Measurements from ENCODE around the gene TLR1. TPM values are rescaled to one million over a fixed set of nuclear protein-coding genes. Genes with fewer than 3 reads are reported as not detected.
"Not testable (repeated sequence)": the region's sequence is repeated elsewhere in the genome, so short reads cannot be mapped to it uniquely, and the experiment has no call there.

The TLR1 gene
- polyA plus RNA-seq, 1 experiment: 0.05 TPM

DNA sequence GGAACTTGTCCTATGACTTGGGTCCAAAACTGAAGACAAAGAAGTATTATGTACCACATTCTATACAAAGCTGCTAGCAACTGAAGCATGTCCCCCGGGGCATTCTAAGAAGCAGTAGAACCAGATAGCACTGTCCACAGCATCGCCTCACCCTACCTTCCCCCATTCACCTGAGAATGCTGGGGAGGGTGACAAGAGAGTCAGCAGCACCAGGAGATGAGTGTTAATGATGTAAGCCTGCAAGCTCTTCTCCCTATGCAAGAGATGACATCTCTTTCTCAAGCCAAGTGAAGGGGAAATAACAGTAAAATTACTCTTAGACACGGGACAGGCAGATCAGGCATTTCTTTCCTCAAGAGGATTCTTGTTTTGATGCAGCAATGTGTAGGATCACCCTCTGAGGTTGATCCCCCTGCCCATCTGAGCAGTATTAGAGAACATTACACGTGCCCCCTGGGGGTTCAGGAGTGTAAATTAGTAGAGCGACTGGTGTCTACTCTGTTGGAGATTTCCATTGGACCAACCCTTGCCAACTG, 13.9 kb upstream of the TLR1 start:
- TF ChIP-seq, protein P1, sequence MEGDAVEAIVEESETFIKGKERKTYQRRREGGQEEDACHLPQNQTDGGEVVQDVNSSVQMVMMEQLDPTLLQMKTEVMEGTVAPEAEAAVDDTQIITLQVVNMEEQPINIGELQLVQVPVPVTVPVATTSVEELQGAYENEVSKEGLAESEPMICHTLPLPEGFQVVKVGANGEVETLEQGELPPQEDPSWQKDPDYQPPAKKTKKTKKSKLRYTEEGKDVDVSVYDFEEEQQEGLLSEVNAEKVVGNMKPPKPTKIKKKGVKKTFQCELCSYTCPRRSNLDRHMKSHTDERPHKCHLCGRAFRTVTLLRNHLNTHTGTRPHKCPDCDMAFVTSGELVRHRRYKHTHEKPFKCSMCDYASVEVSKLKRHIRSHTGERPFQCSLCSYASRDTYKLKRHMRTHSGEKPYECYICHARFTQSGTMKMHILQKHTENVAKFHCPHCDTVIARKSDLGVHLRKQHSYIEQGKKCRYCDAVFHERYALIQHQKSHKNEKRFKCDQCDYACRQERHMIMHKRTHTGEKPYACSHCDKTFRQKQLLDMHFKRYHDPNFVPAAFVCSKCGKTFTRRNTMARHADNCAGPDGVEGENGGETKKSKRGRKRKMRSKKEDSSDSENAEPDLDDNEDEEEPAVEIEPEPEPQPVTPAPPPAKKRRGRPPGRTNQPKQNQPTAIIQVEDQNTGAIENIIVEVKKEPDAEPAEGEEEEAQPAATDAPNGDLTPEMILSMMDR (IDR thresholded peaks at IDR 0.05; ENCODE audit: insufficient read depth, low read depth, low read length): no peak
- no peaks in the 10 kb centered on the region for H3K36me3 ChIP-seq (ENCODE audit: control insufficient read depth, insufficient read depth, low read length)
- H3K4me3 ChIP-seq (ENCODE audit: low read depth, low read length): no peak overlapping the region
- POLR2A ChIA-PET: no interaction called here
- CTCF ChIA-PET: interaction anchor here (0.8 kb wide), 1 partner anchor 13 kb away, joined by 3 read pairs; no protein-coding TSS in a partner anchor
- no peak for DNase-seq (ENCODE audit: low read depth)
- H3K27me3 ChIP-seq (ENCODE audit: control insufficient read depth, insufficient read depth, low read length): peaks cover 10% of the 10 kb centered on the region

DNA sequence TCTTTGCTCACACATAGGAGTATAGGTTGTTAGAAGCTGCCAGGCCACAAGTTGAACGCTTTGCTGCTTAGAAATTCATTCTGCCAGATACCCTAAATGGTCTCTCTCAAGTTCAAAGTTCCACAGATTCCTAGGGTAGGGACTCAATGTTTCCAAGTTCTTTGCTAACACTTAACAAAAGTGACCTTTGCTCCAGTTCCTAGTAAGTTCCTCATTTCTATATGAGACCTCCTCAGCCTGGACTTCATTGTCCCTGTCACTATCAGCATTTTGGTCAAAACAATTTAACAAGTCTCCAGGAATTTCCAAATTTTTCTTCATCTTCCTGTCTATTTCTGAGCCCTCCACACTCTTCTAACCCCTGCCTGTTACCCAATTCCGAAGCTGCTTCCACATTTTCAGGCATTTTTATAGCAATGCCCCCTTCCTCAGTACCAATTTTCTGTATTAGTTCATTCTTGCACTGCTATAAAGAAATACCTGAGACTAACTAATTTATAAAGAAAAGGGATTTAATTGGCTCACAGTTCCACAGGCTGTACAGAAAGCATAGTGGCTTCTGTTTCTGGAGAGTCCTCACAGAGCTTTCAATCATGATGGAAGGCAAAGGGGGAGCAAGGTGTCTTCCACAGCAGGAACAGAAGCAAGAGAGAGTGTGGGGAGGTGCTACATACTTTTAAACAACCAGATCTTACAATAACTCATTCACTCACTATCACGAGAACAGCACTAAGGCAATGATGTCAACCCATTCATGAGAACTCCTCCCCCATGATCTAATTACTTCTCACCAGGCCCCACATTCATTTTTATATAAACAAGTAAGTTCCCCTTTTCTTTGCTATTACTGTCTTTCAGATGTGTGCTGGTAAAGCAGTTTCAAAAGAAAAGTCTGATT, 11.5 kb upstream of the TLR1 start:
- no peaks in the 10 kb centered on the region for H3K36me3 ChIP-seq (ENCODE audit: control insufficient read depth, insufficient read depth, low read length)
- H3K4me3 ChIP-seq (ENCODE audit: low read depth, low read length): no peak overlapping the region
- CTCF ChIA-PET: interaction anchor here (0.8 to 1.2 kb wide), 2 partner anchors 10 to 12 kb away, joined by 3 to 6 read pairs; partner anchors contain the start of gene TLR1
- POLR2A ChIA-PET: no interaction called here
- no peak for DNase-seq (ENCODE audit: low read depth)
- TF ChIP-seq, protein P1 (IDR thresholded peaks at IDR 0.05; ENCODE audit: insufficient read depth, low read depth, low read length): no peak
- H3K27me3 ChIP-seq (ENCODE audit: control insufficient read depth, insufficient read depth, low read length): peaks cover 11% of the 10 kb centered on the region

GRCh38 chr4:38814386-38814785, 9.8 kb upstream of the TLR1 start:
- H3K36me3 ChIP-seq (ENCODE audit: control insufficient read depth, insufficient read depth, low read length): no peaks in the 10 kb centered on the region
- DNase-seq (ENCODE audit: low read depth): no peak
- TF ChIP-seq, protein P1 (IDR thresholded peaks at IDR 0.05; ENCODE audit: insufficient read depth, low read depth, low read length): no peak
- ChIA-PET POLR2A (no interaction called here), CTCF (no interaction called here)
- H3K4me3 ChIP-seq (ENCODE audit: low read depth, low read length): no peak overlapping the region
- peaks cover 9% of the 10 kb centered on the region for H3K27me3 ChIP-seq (ENCODE audit: control insufficient read depth, insufficient read depth, low read length)

DNA sequence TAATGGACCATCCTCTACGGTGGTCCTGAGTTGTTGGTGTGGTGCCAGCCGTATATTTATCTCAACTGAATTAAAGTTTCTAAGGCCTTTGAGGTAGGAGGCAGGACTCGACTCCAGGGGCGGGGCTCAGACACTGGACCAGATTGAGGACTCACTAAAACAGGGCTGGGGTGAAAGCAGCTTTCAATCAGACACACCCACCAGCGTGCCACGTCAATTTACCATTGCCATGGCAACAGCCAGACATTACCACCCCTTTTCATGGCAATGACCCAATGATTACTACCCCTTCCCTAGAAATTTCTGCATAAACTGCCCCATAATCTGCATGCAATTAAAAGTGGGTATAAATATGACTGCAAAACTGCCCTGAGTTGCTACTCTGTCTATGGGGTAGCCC, 6.7 kb upstream of the TLR1 start:
- Histone ChIP-seq H3K27me3 (ENCODE audit: control insufficient read depth, insufficient read depth, low read length) (peaks cover 9% of the 10 kb centered on the region), H3K4me3 (ENCODE audit: low read depth, low read length) (no peak overlapping the region), H3K36me3 (ENCODE audit: control insufficient read depth, insufficient read depth, low read length) (no peaks in the 10 kb centered on the region)
- no peak for DNase-seq (ENCODE audit: low read depth)
- ChIA-PET CTCF (no interaction called here), POLR2A (no interaction called here)
- TF ChIP-seq, protein P1 (IDR thresholded peaks at IDR 0.05; ENCODE audit: insufficient read depth, low read depth, low read length): no peak

GRCh38 chr4:38807462-38807861, 2.9 kb upstream of the TLR1 start:
- H3K27me3 ChIP-seq (ENCODE audit: control insufficient read depth, insufficient read depth, low read length); H3K36me3 ChIP-seq (ENCODE audit: control insufficient read depth, insufficient read depth, low read length); POLR2A ChIA-PET; CTCF ChIA-PET; H3K4me3 ChIP-seq (ENCODE audit: low read depth, low read length); DNase-seq (ENCODE audit: low read depth): not testable (repeated sequence)

- H3K4me3 ChIP-seq (ENCODE audit: low read depth, low read length); H3K27me3 ChIP-seq (ENCODE audit: control insufficient read depth, insufficient read depth, low read length); H3K36me3 ChIP-seq (ENCODE audit: control insufficient read depth, insufficient read depth, low read length); DNase-seq (ENCODE audit: low read depth); POLR2A ChIA-PET: not testable (repeated sequence)
- CTCF ChIA-PET: interaction anchor here (1.7 to 4.6 kb wide), 3 partner anchors 10 to 47 kb away, joined by 6 to 33 read pairs (median 20); no protein-coding TSS in a partner anchor
Observed at GRCh38 chr4:38806251-38806650, 1.7 kb upstream of the TLR1 start.

Measured in BJ (cell line).